Ishikawa (cell line): ENCODE results near the gene RASA2.

Experiments
- CEBPB ChIP-seq: IDR thresholded peaks from 2 replicates; pipeline ENCODE4 v1.6.1; 2012
- CREB1 ChIP-seq: IDR thresholded peaks from 2 replicates; pipeline ENCODE4 v1.6.1; 2012; ENCODE audit warnings: low read depth
- EGR1 ChIP-seq: IDR thresholded peaks from 2 replicates; pipeline ENCODE4 v1.6.1; 2012
- EP300 ChIP-seq: IDR thresholded peaks from 2 replicates; pipeline ENCODE4 v1.6.1; 2012; ENCODE audit warnings: borderline replicate concordance
- FOXM1 ChIP-seq: IDR thresholded peaks from 2 replicates; pipeline ENCODE4 v1.6.1; 2012; ENCODE audit warnings: low read depth, borderline replicate concordance
- NFIC ChIP-seq: IDR thresholded peaks from 2 replicates; pipeline ENCODE4 v1.6.1; 2012
- RAD21 ChIP-seq: IDR thresholded peaks from 2 replicates; pipeline ENCODE4 v1.6.1; 2012; ENCODE audit warnings: low read depth
- TAF1 ChIP-seq: IDR thresholded peaks from 2 replicates; pipeline ENCODE4 v1.6.1; 2012; ENCODE audit warnings: low read depth, mild to moderate bottlenecking
- TCF12 ChIP-seq: IDR thresholded peaks from 2 replicates; pipeline ENCODE4 v1.6.1; 2012; ENCODE audit warnings: low read depth
- TEAD4 ChIP-seq: IDR thresholded peaks from 2 replicates; pipeline ENCODE4 v1.6.1; 2012
- YY1 ChIP-seq: IDR thresholded peaks from 2 replicates; pipeline ENCODE4 v1.6.1; 2012; ENCODE audit warnings: low read depth
- ZBTB7A ChIP-seq: IDR thresholded peaks from 2 replicates; pipeline ENCODE4 v1.6.1; 2012; ENCODE audit warnings: low read depth
- TF ChIP-seq, protein P1 (sequence below): IDR thresholded peaks from 2 replicates; pipeline ENCODE4 v1.6.1; 2012; ENCODE audit warnings: low read depth, mild to moderate bottlenecking
- TF ChIP-seq, protein P2 (sequence below): IDR thresholded peaks from 2 replicates; pipeline ENCODE4 v1.6.1; 2012
- TF ChIP-seq, protein P3 (sequence below): IDR thresholded peaks from 2 replicates; pipeline ENCODE4 v1.6.1; 2012

Gene RASA2

DNA sequence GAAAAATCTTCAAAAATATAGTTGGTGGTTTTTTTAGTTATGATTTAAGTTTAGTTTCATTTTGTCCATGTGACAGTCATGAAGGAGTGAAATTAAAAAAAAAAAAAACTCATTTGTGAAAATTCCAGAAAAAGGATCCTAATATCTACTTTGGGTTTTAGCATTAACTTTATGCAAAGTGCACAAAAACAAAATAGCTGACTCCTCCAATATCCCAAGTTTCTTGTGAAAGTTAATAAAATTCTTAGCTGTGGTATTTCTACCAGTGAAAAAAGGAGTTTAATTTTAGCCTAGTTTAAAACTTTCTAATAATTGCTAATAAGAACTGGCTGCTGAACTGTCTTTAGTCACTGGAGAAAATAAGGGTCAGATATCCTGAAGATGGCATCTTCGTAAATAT is 40.8 kb upstream of the RASA2 start:
- TF ChIP-seq EP300 = no peak
- TF ChIP-seq YY1 = no peak
- TF ChIP-seq NFIC = no peak
- TF ChIP-seq CEBPB = no peak
- no peak for TF ChIP-seq TEAD4
- TF ChIP-seq EGR1 = no peak
- TF ChIP-seq, protein P1, sequence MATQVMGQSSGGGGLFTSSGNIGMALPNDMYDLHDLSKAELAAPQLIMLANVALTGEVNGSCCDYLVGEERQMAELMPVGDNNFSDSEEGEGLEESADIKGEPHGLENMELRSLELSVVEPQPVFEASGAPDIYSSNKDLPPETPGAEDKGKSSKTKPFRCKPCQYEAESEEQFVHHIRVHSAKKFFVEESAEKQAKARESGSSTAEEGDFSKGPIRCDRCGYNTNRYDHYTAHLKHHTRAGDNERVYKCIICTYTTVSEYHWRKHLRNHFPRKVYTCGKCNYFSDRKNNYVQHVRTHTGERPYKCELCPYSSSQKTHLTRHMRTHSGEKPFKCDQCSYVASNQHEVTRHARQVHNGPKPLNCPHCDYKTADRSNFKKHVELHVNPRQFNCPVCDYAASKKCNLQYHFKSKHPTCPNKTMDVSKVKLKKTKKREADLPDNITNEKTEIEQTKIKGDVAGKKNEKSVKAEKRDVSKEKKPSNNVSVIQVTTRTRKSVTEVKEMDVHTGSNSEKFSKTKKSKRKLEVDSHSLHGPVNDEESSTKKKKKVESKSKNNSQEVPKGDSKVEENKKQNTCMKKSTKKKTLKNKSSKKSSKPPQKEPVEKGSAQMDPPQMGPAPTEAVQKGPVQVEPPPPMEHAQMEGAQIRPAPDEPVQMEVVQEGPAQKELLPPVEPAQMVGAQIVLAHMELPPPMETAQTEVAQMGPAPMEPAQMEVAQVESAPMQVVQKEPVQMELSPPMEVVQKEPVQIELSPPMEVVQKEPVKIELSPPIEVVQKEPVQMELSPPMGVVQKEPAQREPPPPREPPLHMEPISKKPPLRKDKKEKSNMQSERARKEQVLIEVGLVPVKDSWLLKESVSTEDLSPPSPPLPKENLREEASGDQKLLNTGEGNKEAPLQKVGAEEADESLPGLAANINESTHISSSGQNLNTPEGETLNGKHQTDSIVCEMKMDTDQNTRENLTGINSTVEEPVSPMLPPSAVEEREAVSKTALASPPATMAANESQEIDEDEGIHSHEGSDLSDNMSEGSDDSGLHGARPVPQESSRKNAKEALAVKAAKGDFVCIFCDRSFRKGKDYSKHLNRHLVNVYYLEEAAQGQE = no peak
- TF ChIP-seq ZBTB7A = no peak
- TF ChIP-seq RAD21 = no peak
- TF ChIP-seq, protein P2, sequence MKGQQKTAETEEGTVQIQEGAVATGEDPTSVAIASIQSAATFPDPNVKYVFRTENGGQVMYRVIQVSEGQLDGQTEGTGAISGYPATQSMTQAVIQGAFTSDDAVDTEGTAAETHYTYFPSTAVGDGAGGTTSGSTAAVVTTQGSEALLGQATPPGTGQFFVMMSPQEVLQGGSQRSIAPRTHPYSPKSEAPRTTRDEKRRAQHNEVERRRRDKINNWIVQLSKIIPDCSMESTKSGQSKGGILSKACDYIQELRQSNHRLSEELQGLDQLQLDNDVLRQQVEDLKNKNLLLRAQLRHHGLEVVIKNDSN = no peak
- TF ChIP-seq TCF12 = no peak
- TF ChIP-seq TAF1 = no peak

DNA sequence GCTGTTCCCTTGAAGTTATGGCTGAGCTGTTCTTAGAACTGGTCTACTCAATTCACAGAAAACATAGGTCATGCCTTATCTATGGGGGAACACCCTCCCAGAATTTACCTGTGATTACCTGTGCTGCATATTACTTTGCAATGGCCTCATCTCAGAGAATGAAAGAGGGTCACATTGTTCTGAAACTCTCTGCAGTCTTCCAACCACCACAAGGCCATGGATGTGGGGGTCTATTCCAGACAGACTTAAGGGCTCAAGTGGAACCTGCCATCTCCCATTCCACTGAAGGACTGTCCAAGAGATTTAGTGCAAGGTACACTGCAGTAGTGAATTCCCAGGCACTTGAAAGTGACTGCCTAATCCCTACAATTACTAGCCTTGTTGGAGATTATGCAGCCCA is 40.1 kb upstream of the RASA2 start:
- TF ChIP-seq CREB1 (no peak), CEBPB (no peak), NFIC (no peak), EP300 (no peak), YY1 (no peak), TCF12 (no peak), TAF1 (no peak)
- TF ChIP-seq, protein P3, sequence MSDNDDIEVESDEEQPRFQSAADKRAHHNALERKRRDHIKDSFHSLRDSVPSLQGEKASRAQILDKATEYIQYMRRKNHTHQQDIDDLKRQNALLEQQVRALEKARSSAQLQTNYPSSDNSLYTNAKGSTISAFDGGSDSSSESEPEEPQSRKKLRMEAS = no peak
- TF ChIP-seq, protein P1 = no peak

DNA sequence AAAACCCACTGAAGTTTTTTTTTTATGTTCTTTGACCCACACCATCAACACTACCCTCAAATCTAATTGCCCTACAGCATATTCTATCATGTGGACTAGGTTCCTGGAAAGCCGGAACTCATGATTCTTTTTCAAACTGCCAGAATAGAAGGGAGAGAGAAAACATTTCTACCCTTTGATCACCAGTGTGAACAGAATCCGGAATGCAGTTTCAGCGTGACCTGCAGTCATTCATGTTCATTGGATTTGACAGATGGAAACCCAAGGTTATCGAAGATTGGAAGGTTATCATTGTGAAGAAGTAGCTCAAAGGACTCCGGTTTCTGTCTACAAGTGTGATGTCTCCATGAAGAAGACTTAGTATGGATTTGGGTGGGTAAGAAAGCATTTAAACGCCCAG is 39.4 kb upstream of the RASA2 start:
- no peak for TF ChIP-seq NFIC
- TF ChIP-seq TCF12 = no peak
- no peak for TF ChIP-seq TEAD4
- no peak for TF ChIP-seq TAF1
- TF ChIP-seq, protein P2 = no peak
- no peak for TF ChIP-seq CREB1
- no peak for TF ChIP-seq FOXM1
- TF ChIP-seq EGR1 = no peak
- TF ChIP-seq CEBPB = no peak
- no peak for TF ChIP-seq YY1
- TF ChIP-seq, protein P3 = no peak
- TF ChIP-seq RAD21 = no peak
- TF ChIP-seq EP300 = no peak
- TF ChIP-seq ZBTB7A = no peak
- TF ChIP-seq, protein P1 = no peak

DNA sequence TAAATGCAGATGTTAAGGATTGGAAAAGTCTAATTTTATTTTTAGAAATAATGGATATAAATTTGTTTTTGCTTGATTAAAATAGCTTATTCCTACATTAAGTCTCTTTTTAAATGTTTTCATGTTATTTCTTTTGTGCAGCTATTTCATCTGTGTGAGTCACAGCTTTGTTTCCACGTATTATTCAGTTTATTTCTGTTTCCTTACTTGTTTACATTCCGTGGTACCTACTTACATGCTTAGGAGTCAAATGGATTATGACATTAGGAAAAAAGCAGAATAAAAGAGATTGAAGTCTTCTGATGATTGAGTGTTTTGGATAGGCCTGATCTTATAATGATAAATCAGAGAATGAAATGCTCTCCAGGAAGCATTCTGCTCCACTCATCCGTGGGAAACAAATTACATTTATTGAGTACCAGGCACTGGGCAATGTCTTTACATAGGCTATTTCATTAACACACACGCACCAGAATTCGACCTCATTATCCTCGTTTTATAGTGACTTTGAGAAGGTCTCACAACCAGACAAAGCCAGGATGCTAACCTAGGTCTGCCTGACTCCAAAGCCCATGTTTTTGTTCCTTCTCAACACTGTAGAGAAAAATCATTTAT is 38.1 kb upstream of the RASA2 start:
- TF ChIP-seq NFIC (no peak), FOXM1 (no peak), TAF1 (no peak), ZBTB7A (no peak), CEBPB (no peak), YY1 (no peak), TCF12 (no peak), EGR1 (no peak), EP300 (no peak), CREB1 (no peak), TEAD4 (no peak), RAD21 (no peak)
- TF ChIP-seq, protein P2 = no peak
- TF ChIP-seq, protein P1 = no peak
- TF ChIP-seq, protein P3 = no peak
